Right ventricle myocardium superior (tissue), 1 donor: ENCODE data around the gene MYO3A. TPM values are rescaled to one million over a fixed set of nuclear protein-coding genes. Genes with fewer than 3 reads are reported as not detected.
"Not testable (repeated sequence)": the region's sequence is repeated elsewhere in the genome, so short reads cannot be mapped to it uniquely, and the experiment has no call there.

ENCODE experiments used
- ATAC-seq: fragments of 200-7000 bp; cut with Tn5 transposase; one replicate; pipeline ENCODE4 v1.9.1; 2020; ENCODE audit warnings: mild to moderate bottlenecking; ENCODE audit not compliant: poor library complexity
- DNase-seq: peaks from one replicate; pipeline ENCODE4 v3.0.0-alpha.2; 2020
- intact Hi-C: fragments of 100-400 bp; cut with DNase I; formaldehyde crosslinking; loops from one replicate; pipeline ENCODE4 v1.11.2; 2022
- total RNA-seq: library from RNA; stranded (reverse); fragmentation: NEBNext Ultra II Directional; extraction: Animal tissue kit (Norgen Biotek cat#: 25700); gene quantifications from one replicate; pipeline ENCODE4 v1.2.1, GENCODE V29; 2021
- donor health status: DM: no; HTN: yes; CAD: no; lungs with severe emphysema.

Gene MYO3A
- total RNA-seq, 1 donor from 2014 or later, result not detected

DNA sequence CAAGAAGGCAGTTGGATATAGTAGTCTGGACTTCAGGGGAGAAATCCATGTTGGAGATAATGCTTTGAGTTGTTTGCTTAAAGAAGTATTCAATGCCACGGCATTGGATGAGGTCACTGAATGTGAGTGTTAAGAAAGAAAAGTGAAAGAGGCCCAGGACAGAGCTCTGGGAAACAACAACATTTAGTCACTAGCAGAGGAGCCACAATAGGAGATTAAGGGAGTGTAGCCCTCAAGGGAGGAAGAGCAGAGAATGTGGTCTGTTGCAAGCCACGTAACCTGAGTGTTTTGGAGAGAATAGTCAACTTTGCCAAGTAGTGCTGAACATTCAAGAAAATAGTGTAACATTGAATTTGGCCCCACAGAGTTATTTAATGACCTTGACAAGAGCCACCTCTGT, 114.7 kb downstream of the MYO3A start:
- DNase-seq (no peak), ATAC-seq (no peak)
- intact Hi-C loops, result no loop called here

- intact Hi-C loops, result no loop called here
- ATAC-seq (no peak), DNase-seq (no peak)
These were observed 118.3 kb downstream of the MYO3A start for GRCh38 chr10:26052326-26052725.

GRCh38 chr10:26057466-26057865, 123.4 kb downstream of the MYO3A start:
- no peak for DNase-seq
- ATAC-seq, result no peak
- intact Hi-C loops, result no loop called here

GRCh38 chr10:26064106-26064505, 130.1 kb downstream of the MYO3A start:
- ATAC-seq, result no peak
- intact Hi-C loops, result no loop called here
- no peak for DNase-seq

DNA sequence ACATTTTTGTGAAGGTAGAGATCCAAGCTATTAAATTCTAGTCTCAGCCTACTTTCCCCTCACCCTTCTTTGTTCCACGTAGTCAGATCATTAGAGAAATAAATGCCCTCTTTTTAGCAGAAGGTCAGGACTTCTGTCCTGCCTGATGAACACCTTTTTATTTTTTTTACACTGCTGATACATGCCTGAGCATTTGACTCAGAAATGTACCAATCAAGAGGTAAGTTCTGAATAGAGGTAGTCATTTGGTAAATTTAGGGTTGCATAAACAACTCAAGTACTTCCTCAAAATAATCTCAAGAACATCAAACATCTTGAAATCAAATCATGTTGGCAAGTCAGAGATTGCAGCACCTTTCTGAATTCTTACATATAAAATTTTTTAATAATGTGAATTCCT, 133.7 kb downstream of the MYO3A start:
- intact Hi-C loops, result no loop called here
- ATAC-seq (no peak), DNase-seq (no peak)

- ATAC-seq, DNase-seq, intact Hi-C loops: not testable (repeated sequence)
These were observed 146.9 kb downstream of the MYO3A start for GRCh38 chr10:26080971-26081370.

DNA sequence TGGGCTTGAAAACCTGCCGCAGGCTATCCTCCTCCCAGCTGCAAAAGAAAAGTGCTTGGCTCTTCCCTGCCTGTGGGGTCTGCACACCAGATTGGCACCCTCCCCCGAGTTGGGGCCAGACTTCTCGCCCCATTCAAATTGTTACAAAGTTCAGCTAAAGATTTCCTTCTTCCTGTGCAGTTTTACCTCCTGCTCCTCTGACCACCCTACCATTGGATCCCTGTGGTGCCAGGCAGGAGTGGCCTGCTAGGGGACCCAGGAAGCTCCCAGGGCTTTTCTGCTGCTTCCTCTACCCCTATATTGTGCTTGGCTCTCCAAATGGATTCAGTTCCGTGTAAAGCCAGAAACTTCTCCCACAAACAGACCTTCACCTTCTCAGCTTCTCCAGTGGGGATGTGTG, 147.4 kb downstream of the MYO3A start:
- intact Hi-C loops, result no loop called here
- DNase-seq, result no peak
- ATAC-seq, result no peak

DNA sequence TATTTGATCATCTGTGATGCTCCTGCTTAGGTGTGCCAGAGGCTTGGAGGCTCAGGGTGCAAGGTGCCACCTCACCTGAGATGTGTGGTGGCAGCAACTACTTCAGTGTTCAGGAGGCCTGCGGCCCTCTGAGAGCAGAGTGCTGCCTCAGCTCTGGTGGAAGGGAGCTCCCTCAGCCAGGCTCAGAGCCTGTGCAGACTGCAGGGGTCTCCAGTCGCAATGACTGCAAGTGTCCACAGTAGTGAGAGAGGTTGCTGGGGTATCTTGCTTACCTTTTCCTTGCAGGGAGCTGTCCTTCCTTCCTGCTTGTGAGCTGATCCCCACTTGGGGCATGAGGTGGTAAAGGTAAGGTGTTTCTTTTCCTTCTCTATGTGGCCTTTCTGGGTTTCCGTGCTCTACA, 151.5 kb downstream of the MYO3A start:
- DNase-seq (no peak), ATAC-seq (no peak)
- intact Hi-C loops, result no loop called here

- intact Hi-C loops, result no loop called here
- DNase-seq, result no peak
- no peak for ATAC-seq
These were observed 153.6 kb downstream of the MYO3A start for GRCh38 chr10:26087666-26088065.

DNA sequence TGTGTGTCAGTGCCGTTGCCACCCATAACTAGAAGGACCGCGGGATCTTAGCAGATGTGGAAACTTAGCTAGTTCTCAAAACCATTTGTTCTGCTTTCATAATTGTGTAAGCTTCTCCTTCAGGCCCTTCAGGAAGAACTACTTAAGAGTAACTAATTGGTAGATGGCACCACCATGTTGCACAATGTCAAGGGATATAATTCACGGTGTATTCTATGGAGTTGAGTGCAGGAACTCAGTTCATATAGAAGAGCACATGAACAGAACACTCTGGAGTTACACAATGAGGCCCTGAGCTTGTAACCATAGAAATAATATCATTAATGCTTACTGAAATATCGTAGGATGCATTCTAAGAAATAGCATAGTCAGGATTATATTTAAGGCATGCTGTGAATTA, 156.0 kb downstream of the MYO3A start:
- intact Hi-C loops, result no loop called here
- ATAC-seq, result no peak
- DNase-seq, result no peak

DNA sequence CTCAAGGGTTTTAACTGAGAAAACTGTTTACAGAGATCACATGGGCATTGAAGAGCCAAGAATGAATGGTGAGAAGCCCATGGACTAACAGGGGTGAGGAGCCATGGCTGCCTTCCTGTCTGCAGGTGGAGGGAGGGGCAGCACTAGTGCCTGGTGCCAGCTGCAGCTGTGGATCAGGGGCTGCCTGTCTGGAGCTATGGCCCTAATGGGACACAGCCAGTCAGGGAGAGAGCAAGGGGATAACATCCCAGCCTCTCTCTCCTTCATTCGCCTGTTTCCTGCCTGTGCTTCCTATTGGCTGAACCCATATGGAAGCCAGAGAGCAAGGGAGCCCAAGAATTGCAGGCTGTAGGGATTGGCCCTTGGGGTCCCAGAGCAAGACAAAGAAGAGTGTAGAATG, 156.7 kb downstream of the MYO3A start:
- DNase-seq (no peak), ATAC-seq (no peak)
- intact Hi-C loops, result no loop called here

DNA sequence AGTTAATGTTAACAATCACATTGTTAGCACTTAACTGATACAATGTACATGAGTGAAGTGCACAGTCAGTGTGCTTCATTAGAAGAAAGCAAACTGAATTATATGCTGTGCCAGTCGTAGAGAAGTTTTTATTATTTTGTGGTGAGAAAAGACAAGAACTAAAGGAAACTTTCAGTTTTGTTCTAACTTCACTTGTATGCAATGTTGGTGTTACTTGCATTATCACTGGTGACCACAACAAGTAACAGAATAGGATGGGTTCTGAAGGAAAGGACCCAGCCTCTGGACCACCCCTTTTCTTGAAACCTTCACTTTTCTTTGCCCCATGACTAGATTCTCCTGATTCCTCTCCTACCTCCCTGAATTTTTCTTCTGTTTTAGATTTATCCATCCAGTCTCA, 159.2 kb downstream of the MYO3A start:
- intact Hi-C loops, result no loop called here
- DNase-seq, result no peak
- no peak for ATAC-seq

- no peak for DNase-seq
- no peak for ATAC-seq
- intact Hi-C loops, result no loop called here
These were observed 161.8 kb downstream of the MYO3A start for GRCh38 chr10:26095781-26096180.

GRCh38 chr10:26097549-26097948, 163.5 kb downstream of the MYO3A start:
- intact Hi-C loops, result not testable (repeated sequence)

DNA sequence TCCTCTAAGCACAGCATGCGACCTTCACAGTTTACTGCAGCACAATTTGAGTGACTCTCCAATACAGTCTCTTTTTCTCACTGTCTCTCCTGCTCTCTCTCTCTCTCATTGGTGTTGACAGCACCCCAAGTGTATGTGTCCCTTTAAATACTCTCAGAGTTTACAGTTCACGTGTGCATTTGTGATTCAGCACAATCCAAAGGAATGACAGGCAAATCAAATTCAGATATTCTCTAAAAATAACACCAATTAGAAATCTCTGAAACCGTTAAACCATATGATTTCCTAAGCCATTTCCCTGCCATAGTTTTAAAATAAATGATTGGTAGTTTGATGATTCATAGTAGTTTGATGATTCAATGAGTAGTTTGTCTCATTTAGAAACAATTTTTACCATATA, 178.5 kb downstream of the MYO3A start:
- DNase-seq (no peak), ATAC-seq (no peak)

More at GRCh38 chr10:26097549-26097948, 163.5 kb downstream of the MYO3A start:
- ATAC-seq, DNase-seq: not testable (repeated sequence)

DNA sequence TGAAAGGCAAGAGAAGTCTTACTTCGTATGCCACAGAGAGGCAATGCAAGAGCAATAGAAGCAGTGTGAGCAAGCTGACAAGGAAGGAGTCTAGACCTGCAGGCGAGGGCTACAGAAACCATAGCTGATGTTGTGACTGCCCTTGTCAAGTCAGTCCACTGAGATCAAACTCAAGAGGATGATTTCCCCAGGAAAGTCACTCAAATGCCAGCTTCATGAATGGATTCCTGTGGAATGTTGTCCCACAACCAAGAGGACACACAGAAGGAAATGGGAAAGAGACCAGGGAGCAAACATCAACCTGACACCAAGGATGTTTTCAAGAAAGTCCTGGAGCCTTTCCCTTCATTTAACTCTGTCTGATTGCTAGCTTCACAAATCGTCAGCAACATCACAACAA, 204.6 kb downstream of the MYO3A start:
- intact Hi-C loops, result no loop called here
- no peak for DNase-seq
- no peak for ATAC-seq

More for the DNA sequence above, 178.5 kb downstream of the MYO3A start:
- intact Hi-C loops, result no loop called here

- ATAC-seq (no peak), DNase-seq (no peak)
- intact Hi-C loops, result no loop called here
These were observed 222.0 kb downstream of the MYO3A start for GRCh38 chr10:26156019-26156418.

- DNase-seq, result no peak
- ATAC-seq, result no peak
- intact Hi-C loops, result no loop called here
These were observed 223.7 kb downstream of the MYO3A start for GRCh38 chr10:26157734-26158133.

DNA sequence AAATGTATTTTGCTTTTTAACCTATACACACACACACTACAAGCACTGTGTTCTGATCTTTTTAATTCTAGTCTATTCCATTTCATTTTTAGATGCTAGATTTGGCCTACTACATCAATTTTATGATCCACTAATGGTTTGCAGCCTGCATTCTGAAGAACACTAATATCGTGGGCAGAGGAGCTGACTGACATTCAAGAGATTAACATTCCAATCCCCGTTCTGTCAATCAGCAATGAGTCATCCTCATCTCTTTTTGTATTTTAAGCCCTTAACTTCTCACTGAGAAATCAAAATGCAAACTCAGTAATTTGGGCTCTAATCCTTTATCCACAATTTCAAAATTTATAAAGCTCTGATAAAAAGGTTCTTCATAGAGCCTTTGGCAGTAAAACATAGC, 235.4 kb downstream of the MYO3A start:
- intact Hi-C loops, result no loop called here
- no peak for ATAC-seq
- DNase-seq, result no peak

- no peak for DNase-seq
- intact Hi-C loops, result no loop called here
- no peak for ATAC-seq
These were observed 238.1 kb downstream of the MYO3A start for GRCh38 chr10:26172131-26172530.

DNA sequence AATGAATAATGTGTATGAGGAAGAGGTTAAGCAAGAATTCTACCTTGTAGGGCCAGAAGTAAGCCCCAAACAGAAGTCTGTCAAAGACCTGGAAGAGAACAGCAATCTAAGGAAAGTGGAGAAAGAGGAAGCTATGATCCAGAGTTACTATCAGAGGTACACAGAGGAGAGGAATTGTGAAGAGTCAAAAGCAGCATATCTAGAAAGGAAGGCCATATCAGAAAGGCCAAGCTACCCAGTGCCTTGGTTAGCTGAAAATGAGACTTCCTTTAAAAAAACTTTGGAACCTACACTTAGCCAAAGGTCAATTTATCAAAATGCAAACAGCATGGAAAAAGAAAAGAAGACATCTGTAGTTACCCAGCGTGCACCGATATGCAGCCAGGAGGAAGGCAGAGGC, 239.8 kb downstream of the MYO3A start:
- intact Hi-C loops, result no loop called here
- no peak for DNase-seq
- ATAC-seq, result no peak

GRCh38 chr10:26177341-26177740, 243.3 kb downstream of the MYO3A start:
- ATAC-seq (no peak), DNase-seq (no peak)
- intact Hi-C loops, result no loop called here
